SK-MEL-5 (cell line): ENCODE results near the gene RAB42. TPM values are rescaled to one million over a fixed set of nuclear protein-coding genes. Genes with fewer than 3 reads are reported as not detected.
"Not testable (repeated sequence)": the region's sequence is repeated elsewhere in the genome, so short reads cannot be mapped to it uniquely, and the experiment has no call there.

ENCODE experiments used
- DNase-seq: peaks from one replicate; pipeline ENCODE4 v3.0.0-alpha.2; 2016; ENCODE audit warnings: low read depth, low spot score
- in situ Hi-C: cut with HindIII; loops from 2 replicates; pipeline ENCODE4 v1.10.0; 2016; ENCODE audit warnings: low sequenced_read_pairs, high pct_unique_total_duplicates, low pct_unique_long_range_greater_than_20kb
- total RNA-seq: library from RNA; depleted of rRNA; stranded (reverse); fragments of >200 nt; shearing (Covaris generic); gene quantifications from 2 replicates; pipeline ENCODE4 v1.2.3, GENCODE V29; 2014

Gene RAB42
- total RNA-seq, 1 experiment from 2014 or later: not detected

GRCh38 chr1:28580722-28581530 is 11.1 kb upstream of the RAB42 start:
- in situ Hi-C loops: no loop called here
- DNase-seq: peak; percentile 26

GRCh38 chr1:28581531-28582247 is 10.4 kb upstream of the RAB42 start:
- in situ Hi-C loops: no loop called here
- peak; percentile 94 for DNase-seq

- in situ Hi-C loops: no loop called here
- peak; percentile 32 for DNase-seq
Observed at GRCh38 chr1:28582248-28582615, 9.8 kb upstream of the RAB42 start.

- DNase-seq, in situ Hi-C loops: not testable (repeated sequence)
Observed at GRCh38 chr1:28586585-28587391, 5.3 kb upstream of the RAB42 start.

GRCh38 chr1:28592321-28593071 is 431 bp downstream of the RAB42 start:
- in situ Hi-C loops: no loop called here
- DNase-seq: no peak

- in situ Hi-C loops, DNase-seq: not testable (repeated sequence)
Observed at GRCh38 chr1:28593988-28594356, 1.9 kb downstream of the RAB42 start.

- DNase-seq, in situ Hi-C loops: not testable (repeated sequence)
Observed at GRCh38 chr1:28594686-28595411, 2.8 kb downstream of the RAB42 start.

GRCh38 chr1:28595412-28596191 is 3.5 kb downstream of the RAB42 start:
- DNase-seq: no peak
- in situ Hi-C loops: no loop called here

- DNase-seq, in situ Hi-C loops: not testable (repeated sequence)
Observed at GRCh38 chr1:28596276-28596675, 4.2 kb downstream of the RAB42 start.

GRCh38 chr1:28601696-28602095 is 9.6 kb downstream of the RAB42 start:
- DNase-seq: peak; percentile 48
- in situ Hi-C loops: loop anchor here (25.0 kb wide), 1 partner anchor 189 kb away; no protein-coding TSS in a partner anchor

GRCh38 chr1:28602536-28603439 is 10.7 kb downstream of the RAB42 start:
- in situ Hi-C loops: loop anchor here (25.0 kb wide), 1 partner anchor 190 kb away; no protein-coding TSS in a partner anchor
- peak; percentile 87 for DNase-seq

GRCh38 chr1:28604411-28604810 is 12.3 kb downstream of the RAB42 start:
- DNase-seq: no peak
- in situ Hi-C loops: loop anchor here (25.0 kb wide), 1 partner anchor 192 kb away; no protein-coding TSS in a partner anchor

- in situ Hi-C loops: loop anchor here (25.0 kb wide), 1 partner anchor 193 kb away; no protein-coding TSS in a partner anchor
- DNase-seq: no peak
Observed at GRCh38 chr1:28604962-28605361, 12.9 kb downstream of the RAB42 start.

- no peak for DNase-seq
- in situ Hi-C loops: loop anchor here (25.0 kb wide), 1 partner anchor 194 kb away; no protein-coding TSS in a partner anchor
Observed at GRCh38 chr1:28606771-28607170, 14.7 kb downstream of the RAB42 start.

GRCh38 chr1:28613175-28613574 is 21.1 kb downstream of the RAB42 start:
- DNase-seq: no peak
- in situ Hi-C loops: loop anchor here (25.0 kb wide), 1 partner anchor 201 kb away; no protein-coding TSS in a partner anchor
